ENCODE data around the gene CELA2B. TPM values are rescaled to one million over a fixed set of nuclear protein-coding genes. Genes with fewer than 3 reads are reported as not detected.
A peak's percentile ranks its signal among the peaks of the same experiment; 100 is the strongest.
"Not testable (repeated sequence)": the region's sequence is repeated elsewhere in the genome, so short reads cannot be mapped to it uniquely, and the experiment has no call there.

CELA2B gene
- not detected for total RNA-seq

GRCh38 chr1:15475752-15476314 is at the start of gene CELA2B:
TSS of gene CELA2B (plus strand) at chr1:15476104. CDS start at chr1:15476126, 22 bp downstream.
- no peaks in the 10 kb centered on the region for H3K4me1 Mint-ChIP-seq
- no peak within 1 kb of the TSS for H3K4me3 Mint-ChIP-seq
- H3K27me3 Mint-ChIP-seq, result no peaks in the 10 kb centered on the region
- ATAC-seq (replicated peaks), result no peak
- H3K36me3 Mint-ChIP-seq (ENCODE audit: low read depth), result no peaks in the 10 kb centered on the region
- no peak within 1 kb of the TSS for H3K27ac Mint-ChIP-seq
- no peaks in the 10 kb centered on the region for H3K9me3 Mint-ChIP-seq

- Mint-ChIP-seq H3K4me3 (no peak overlapping the region), H3K4me1 (peaks cover 9% of the 10 kb centered on the region), H3K27ac (peak overlapping the region; percentile 87), H3K9me3 (no peaks in the 10 kb centered on the region), H3K36me3 (ENCODE audit: low read depth) (peaks cover 52% of the 10 kb centered on the region), H3K27me3 (no peaks in the 10 kb centered on the region)
- no peak for ATAC-seq (replicated peaks)
These were observed 49.2 kb upstream of the CELA2B start for GRCh38 chr1:15426492-15427279.

- H3K4me1 Mint-ChIP-seq, result peaks cover 9% of the 10 kb centered on the region
- H3K36me3 Mint-ChIP-seq (ENCODE audit: low read depth), result peaks cover 52% of the 10 kb centered on the region
- no peaks in the 10 kb centered on the region for H3K9me3 Mint-ChIP-seq
- no peaks in the 10 kb centered on the region for H3K27me3 Mint-ChIP-seq
- no peak overlapping the region for H3K4me3 Mint-ChIP-seq
- ATAC-seq (replicated peaks), result no peak
- H3K27ac Mint-ChIP-seq, result peak overlapping the region; percentile 36
These were observed 48.6 kb upstream of the CELA2B start for GRCh38 chr1:15427280-15427666.

GRCh38 chr1:15428252-15428651 is 47.7 kb upstream of the CELA2B start:
- H3K9me3 Mint-ChIP-seq; ATAC-seq (replicated peaks); H3K4me1 Mint-ChIP-seq; H3K4me3 Mint-ChIP-seq; H3K27me3 Mint-ChIP-seq: not testable (repeated sequence)
- Mint-ChIP-seq H3K36me3 (ENCODE audit: low read depth) (peaks cover 52% of the 10 kb centered on the region), H3K27ac (peak overlapping the region; percentile 36)

GRCh38 chr1:15428815-15429435 is 47.0 kb upstream of the CELA2B start:
- ATAC-seq (replicated peaks), result no peak
- Mint-ChIP-seq H3K4me3 (no peak overlapping the region), H3K27me3 (no peaks in the 10 kb centered on the region), H3K9me3 (no peaks in the 10 kb centered on the region), H3K27ac (no peak overlapping the region), H3K4me1 (peaks cover 9% of the 10 kb centered on the region), H3K36me3 (ENCODE audit: low read depth) (peaks cover 52% of the 10 kb centered on the region)

GRCh38 chr1:15429701-15430149 is 46.2 kb upstream of the CELA2B start:
- Mint-ChIP-seq H3K27me3 (no peaks in the 10 kb centered on the region), H3K36me3 (ENCODE audit: low read depth) (peaks cover 46% of the 10 kb centered on the region), H3K9me3 (no peaks in the 10 kb centered on the region), H3K27ac (no peak overlapping the region), H3K4me1 (peaks cover 9% of the 10 kb centered on the region), H3K4me3 (no peak overlapping the region)
- peak; percentile 72 for ATAC-seq (replicated peaks)

- H3K27me3 Mint-ChIP-seq, result no peaks in the 10 kb centered on the region
- H3K27ac Mint-ChIP-seq, result no peak overlapping the region
- peaks cover 38% of the 10 kb centered on the region for H3K36me3 Mint-ChIP-seq (ENCODE audit: low read depth)
- peak; percentile 66 for ATAC-seq (replicated peaks)
- no peaks in the 10 kb centered on the region for H3K9me3 Mint-ChIP-seq
- no peak overlapping the region for H3K4me3 Mint-ChIP-seq
- H3K4me1 Mint-ChIP-seq, result peaks cover 8% of the 10 kb centered on the region
These were observed 44.9 kb upstream of the CELA2B start for GRCh38 chr1:15430787-15431570.

- H3K27ac Mint-ChIP-seq, result no peak overlapping the region
- H3K9me3 Mint-ChIP-seq, result no peaks in the 10 kb centered on the region
- no peak overlapping the region for H3K4me3 Mint-ChIP-seq
- peaks cover 2% of the 10 kb centered on the region for H3K4me1 Mint-ChIP-seq
- ATAC-seq (replicated peaks), result no peak
- H3K27me3 Mint-ChIP-seq, result no peaks in the 10 kb centered on the region
- H3K36me3 Mint-ChIP-seq (ENCODE audit: low read depth), result peaks cover 32% of the 10 kb centered on the region
These were observed 44.3 kb upstream of the CELA2B start for GRCh38 chr1:15431571-15431948.

GRCh38 chr1:15432324-15432723 is 43.6 kb upstream of the CELA2B start:
- Mint-ChIP-seq H3K9me3 (no peaks in the 10 kb centered on the region), H3K27me3 (no peaks in the 10 kb centered on the region), H3K4me3 (no peak overlapping the region), H3K4me1 (no peaks in the 10 kb centered on the region), H3K27ac (no peak overlapping the region), H3K36me3 (ENCODE audit: low read depth) (peaks cover 25% of the 10 kb centered on the region)
- ATAC-seq (replicated peaks), result no peak

- Mint-ChIP-seq H3K4me3 (no peak overlapping the region), H3K36me3 (ENCODE audit: low read depth) (peaks cover 15% of the 10 kb centered on the region), H3K4me1 (no peaks in the 10 kb centered on the region)
These were observed 42.4 kb upstream of the CELA2B start for GRCh38 chr1:15433471-15433870.

GRCh38 chr1:15434739-15435138 is 41.2 kb upstream of the CELA2B start:
- H3K4me1 Mint-ChIP-seq, result not testable (repeated sequence)

More at GRCh38 chr1:15433471-15433870, 42.4 kb upstream of the CELA2B start:
- no peak for ATAC-seq (replicated peaks)
- H3K27me3 Mint-ChIP-seq, result no peaks in the 10 kb centered on the region
- no peaks in the 10 kb centered on the region for H3K9me3 Mint-ChIP-seq
- no peak overlapping the region for H3K27ac Mint-ChIP-seq

GRCh38 chr1:15435239-15436077 is 40.4 kb upstream of the CELA2B start:
- H3K36me3 Mint-ChIP-seq (ENCODE audit: low read depth), result peaks cover under 1% of the 10 kb centered on the region
- H3K27ac Mint-ChIP-seq, result no peak overlapping the region
- ATAC-seq (replicated peaks), result no peak
- no peaks in the 10 kb centered on the region for H3K4me1 Mint-ChIP-seq
- H3K9me3 Mint-ChIP-seq, result no peaks in the 10 kb centered on the region
- H3K27me3 Mint-ChIP-seq, result no peaks in the 10 kb centered on the region
- no peak overlapping the region for H3K4me3 Mint-ChIP-seq

More at GRCh38 chr1:15434739-15435138, 41.2 kb upstream of the CELA2B start:
- ATAC-seq (replicated peaks); H3K4me3 Mint-ChIP-seq; H3K27ac Mint-ChIP-seq; H3K36me3 Mint-ChIP-seq (ENCODE audit: low read depth); H3K9me3 Mint-ChIP-seq; H3K27me3 Mint-ChIP-seq: not testable (repeated sequence)

- no peaks in the 10 kb centered on the region for H3K27me3 Mint-ChIP-seq
These were observed 38.9 kb upstream of the CELA2B start for GRCh38 chr1:15436881-15437442.

More at GRCh38 chr1:15436881-15437442, 38.9 kb upstream of the CELA2B start:
- no peaks in the 10 kb centered on the region for H3K4me1 Mint-ChIP-seq
- ATAC-seq (replicated peaks), result no peak
- no peaks in the 10 kb centered on the region for H3K9me3 Mint-ChIP-seq
- H3K4me3 Mint-ChIP-seq, result no peak overlapping the region
- H3K36me3 Mint-ChIP-seq (ENCODE audit: low read depth), result no peaks in the 10 kb centered on the region
- no peak overlapping the region for H3K27ac Mint-ChIP-seq
